OCI-LY1 (cell line): ENCODE measurements around the gene DVL1.

ENCODE experiments used
- CTCF ChIP-seq: fragments of 200-600 bp; sonication (generic), shearing (Covaris generic); IDR thresholded peaks from 2 replicates; pipeline ENCODE4 v1.5.1; 2017; ENCODE audit warnings: mild to moderate bottlenecking, antibody characterized with exemption, low read length, moderate library complexity, mixed read lengths
- EZH2 ChIP-seq: fragments of 200-600 bp; sonication (generic), shearing (Covaris generic); IDR thresholded peaks from 2 replicates; pipeline ENCODE4 v1.8.0; 2017; ENCODE audit warnings: borderline replicate concordance, mixed run types, mild to moderate bottlenecking, antibody characterized with exemption, low read length, moderate library complexity, mixed read lengths

GRCh38 chr1:1347026-1347595 lies 2.1 kb downstream of the DVL1 start:
- TF ChIP-seq CTCF (no peak), EZH2 (no peak)
